Pons (tissue), 1 donor: ENCODE measurements around the gene SSBP3.
"Not testable (repeated sequence)": the region's sequence is repeated elsewhere in the genome, so short reads cannot be mapped to it uniquely, and the experiment has no call there.

ENCODE experiments used
- DNase-seq: peaks from one replicate; pipeline ENCODE4 v3.0.0-alpha.2; 2016; ENCODE audit warnings: low spot score

Gene SSBP3

DNA sequence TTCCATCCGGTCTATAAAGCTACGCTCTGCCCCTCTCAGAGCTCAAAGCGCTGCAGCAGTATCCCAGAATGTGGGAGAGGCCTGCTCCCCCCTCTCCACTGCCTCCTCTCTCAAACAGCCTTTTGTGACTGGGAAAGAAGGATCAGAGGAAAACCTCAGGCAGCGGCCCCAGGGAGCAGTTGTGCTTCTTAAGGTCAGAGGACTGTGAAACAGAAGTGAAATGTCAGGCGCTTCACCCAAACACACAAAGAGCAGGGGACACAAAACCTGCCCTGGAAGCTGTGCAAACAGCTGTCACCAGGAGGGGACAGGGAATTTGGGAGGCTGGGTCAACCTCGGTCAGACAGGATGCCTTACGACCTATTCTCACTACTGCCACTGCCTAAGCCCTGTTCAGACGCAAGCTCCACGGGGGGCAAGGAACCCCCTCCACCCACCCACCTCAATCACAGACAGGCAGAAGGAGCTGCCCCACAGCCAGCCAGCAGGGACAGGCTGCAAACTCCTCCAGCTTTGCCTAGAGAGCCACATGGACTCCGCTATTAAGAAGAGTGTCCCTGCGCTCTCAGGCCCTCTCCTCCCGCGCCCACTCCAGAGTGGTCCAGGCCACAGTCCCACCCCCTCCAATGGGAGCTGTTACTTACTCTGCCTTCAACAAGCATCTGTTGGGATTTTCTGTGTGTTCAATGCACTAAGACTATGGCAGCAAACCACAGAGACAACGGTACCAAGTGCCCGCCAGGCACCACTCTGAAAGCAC lies 14.6 kb downstream of the SSBP3 start:
- no peak for DNase-seq

GRCh38 chr1:54390655-54391054 lies 15.5 kb downstream of the SSBP3 start:
- DNase-seq = peak; percentile 34

GRCh38 chr1:54389608-54390007 lies 16.6 kb downstream of the SSBP3 start:
- not testable (repeated sequence) for DNase-seq

DNA sequence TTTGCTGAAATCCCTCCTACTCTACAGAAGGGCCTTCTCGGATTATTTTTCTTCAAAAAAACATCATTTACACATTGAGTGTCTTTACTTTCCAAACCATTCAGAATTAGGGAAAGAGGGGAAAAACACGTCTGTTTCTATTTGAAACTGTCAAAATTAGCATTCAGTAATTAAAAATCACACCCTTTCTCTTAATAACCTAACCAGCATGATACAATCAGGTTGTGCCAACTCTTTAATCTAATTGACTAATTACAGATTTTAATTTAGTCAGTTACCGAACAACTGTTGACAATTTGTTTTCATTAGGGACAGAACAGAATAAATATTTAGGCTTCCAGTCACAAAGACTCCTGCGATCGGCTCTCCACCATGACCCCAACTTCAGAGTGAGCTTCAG lies 18.8 kb downstream of the SSBP3 start:
- DNase-seq = no peak

GRCh38 chr1:54385727-54386022 lies 20.5 kb downstream of the SSBP3 start:
- no peak for DNase-seq

GRCh38 chr1:54384918-54385726 lies 21.1 kb downstream of the SSBP3 start:
- no peak for DNase-seq

DNA sequence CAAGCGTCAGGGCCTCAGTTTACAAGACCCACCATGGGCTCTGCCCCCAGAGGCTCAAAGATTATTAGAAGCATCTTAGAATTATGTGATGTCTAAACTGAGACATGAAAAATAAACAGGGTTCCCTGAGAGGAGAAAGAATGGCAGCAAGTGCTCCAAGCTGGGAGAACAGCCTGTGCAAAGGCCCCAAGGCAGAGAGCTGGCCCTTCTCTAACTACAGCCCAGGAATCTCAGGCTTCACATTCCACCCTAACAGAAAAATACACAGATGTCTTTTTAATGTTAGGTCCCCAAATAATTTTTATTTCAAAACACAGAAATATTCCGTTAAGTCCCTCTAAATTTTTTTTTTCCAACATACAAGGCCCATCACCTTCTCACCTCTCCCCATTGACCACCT lies 21.7 kb downstream of the SSBP3 start:
- no peak for DNase-seq

- no peak for DNase-seq
These were observed 24.7 kb downstream of the SSBP3 start for GRCh38 chr1:54381524-54381923.

GRCh38 chr1:54380290-54380882 lies 25.8 kb downstream of the SSBP3 start:
- no peak for DNase-seq

- peak; percentile 58 for DNase-seq
These were observed 26.5 kb downstream of the SSBP3 start for GRCh38 chr1:54379555-54380289.

DNA sequence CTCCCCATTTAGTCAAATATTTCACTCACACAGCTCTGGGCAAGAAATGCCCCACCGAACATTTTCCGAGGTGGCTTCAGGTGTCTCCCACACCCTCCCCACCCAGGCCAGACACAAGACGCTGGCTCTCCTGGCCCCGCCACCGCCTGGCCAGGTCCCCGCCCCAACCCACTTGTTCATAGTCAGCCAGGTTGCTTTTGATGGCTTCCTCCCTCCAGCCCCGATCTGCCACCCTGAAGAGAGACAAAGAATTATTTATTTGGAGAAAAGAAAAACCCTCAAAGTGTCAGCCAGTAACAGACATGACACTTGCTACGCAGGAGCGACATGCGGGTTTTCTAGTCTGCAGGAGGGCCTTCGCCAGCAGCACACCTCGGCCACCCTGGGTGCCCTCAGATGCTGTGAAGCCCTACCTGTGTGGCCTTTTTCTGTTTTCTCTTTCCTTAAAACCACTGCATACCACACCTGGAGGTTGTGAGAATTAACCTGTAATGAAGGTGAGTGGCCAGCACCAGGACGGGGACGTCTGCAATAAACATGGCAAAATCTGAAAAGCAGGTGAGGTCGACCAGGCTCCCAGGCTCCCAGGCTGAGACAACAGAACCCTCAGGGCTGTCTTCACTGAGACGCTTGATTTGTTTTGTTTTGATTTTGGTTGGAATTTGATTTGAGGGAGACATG lies 27.2 kb downstream of the SSBP3 start:
- no peak for DNase-seq

DNA sequence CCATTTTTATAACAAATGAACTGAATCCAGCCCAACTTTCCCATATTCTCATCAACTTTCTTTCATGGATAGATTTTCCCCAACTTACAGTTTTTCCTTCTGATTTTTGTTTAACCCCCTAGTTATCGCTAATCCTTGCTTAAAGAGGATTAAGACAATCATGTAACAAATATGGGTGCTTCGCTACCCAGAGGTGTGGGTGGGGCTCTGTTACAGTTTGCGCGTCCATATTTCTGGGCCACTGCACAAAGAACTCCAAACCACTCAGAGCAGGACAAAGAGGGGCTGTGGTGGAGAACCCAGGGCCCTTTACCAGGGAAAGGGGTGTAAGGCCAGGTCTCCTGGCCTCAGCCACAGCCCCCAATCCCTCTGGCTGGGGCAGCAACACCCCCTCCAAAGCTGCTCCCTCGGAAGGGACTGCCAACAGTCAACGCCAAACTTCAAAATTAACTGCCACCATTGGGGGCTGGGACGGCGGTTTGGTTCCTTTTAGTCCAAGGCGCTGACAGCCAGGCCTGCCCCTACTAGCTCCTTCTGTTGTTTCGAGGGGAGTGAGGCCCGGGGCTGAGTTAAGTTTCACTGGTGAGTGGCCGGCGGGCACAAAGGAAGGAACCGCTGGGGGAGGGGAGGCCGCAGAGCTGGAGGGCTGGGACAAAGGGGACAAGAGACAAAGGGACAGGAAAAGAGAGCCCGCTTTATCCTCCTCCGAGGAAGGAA lies 27.9 kb downstream of the SSBP3 start:
- DNase-seq = peak; percentile 75

DNA sequence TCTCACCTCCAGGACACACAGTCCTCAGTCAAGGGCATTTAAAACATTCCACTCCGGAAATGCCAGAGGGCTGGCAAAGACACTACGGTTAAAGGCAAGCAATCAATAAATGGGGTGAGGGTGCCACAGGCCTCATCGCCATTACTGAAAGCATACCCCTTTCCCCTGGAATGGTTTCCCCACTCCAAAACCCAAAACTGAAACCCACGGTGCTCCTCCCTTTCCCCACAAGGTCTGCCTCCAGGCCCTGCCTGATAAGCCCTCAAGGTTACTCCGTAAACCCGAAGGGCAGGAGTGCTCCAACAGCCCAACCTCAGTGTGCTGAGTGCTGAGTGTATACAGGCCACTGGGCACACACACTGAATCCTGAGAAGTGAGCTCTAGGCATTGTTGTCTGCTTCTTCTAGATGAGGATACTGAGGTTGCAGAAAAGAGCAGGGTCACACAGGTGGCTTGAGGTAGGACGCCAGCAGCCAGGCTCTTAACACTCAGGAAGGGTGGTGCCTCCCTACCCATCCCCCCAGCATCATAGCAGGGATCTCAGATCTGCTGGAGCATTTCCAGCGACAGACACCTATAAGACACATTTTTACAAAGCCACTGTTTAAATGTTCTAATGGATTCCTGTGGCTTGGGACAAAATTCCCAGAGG lies 29.0 kb downstream of the SSBP3 start:
- no peak for DNase-seq

DNA sequence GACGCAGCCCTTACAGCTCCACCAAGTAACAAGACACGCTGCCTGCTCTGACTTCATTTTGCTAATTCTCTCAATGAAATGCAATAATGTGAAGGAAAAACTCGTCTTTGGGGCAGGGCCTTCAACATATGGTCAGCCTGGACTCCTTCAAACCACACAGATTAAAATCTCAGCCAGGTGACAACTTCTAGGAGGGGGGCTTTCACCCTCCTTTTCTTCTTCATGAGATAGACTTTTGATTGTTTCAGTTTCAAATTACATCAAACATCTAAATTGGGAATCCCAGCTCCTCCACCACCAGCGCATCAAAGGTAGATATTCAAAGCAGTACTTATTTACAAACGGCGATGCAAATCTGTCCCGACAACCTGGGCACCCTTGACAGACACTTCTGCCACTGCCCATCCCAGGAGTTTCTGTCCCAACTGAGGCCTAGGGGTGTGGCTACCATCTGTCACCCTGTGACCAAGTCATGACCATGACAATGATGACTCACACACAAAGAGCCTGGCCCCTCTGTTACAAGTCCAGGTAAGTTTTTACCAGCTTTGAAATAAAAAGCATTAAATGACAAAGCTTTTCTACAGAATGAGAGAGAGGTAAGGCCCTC lies 29.7 kb downstream of the SSBP3 start:
- no peak for DNase-seq

- DNase-seq = no peak
These were observed 30.3 kb downstream of the SSBP3 start for GRCh38 chr1:54375712-54376429.

DNA sequence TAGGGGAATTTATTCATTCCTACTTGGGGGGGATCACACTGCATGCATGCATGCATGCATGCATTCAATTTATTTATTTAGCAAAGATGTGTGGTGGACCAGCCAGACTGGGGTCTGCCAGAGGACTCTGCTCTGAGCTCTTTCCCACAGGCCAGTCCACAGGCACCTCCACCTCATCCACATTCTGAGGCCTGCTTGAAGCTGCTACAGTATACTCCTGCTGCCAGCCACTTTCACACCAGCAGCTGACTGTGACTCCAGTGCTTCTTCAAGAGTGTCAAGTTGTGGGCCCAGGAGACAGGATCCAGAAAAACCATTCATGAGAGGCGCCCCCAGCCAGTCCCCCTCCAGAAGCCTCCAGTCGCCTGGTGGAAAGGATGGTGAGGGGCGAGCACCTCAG lies 30.9 kb downstream of the SSBP3 start:
- DNase-seq = no peak

GRCh38 chr1:54374766-54375165 lies 31.4 kb downstream of the SSBP3 start:
- DNase-seq = no peak

GRCh38 chr1:54372978-54373377 lies 33.2 kb downstream of the SSBP3 start:
- no peak for DNase-seq

- no peak for DNase-seq
These were observed 34.3 kb downstream of the SSBP3 start for GRCh38 chr1:54371942-54372275.
